Astrocyte (in vitro differentiated cells and primary cell): Measurements from ENCODE around the gene TFEB. TPM values are rescaled to one million over a fixed set of nuclear protein-coding genes. Genes with fewer than 3 reads are reported as not detected.

Experiments
- DNase-seq: peaks from one replicate; pipeline ENCODE4 v3.0.0-alpha.2; 2010; ENCODE audit warnings: low read depth
- FAIRE-seq: peaks from 2 replicates; lab custom pipeline; 2011; peaks lifted over from hg19 to GRCh38; lab: Jason Lieb, UNC
- H2AFZ ChIP-seq: 2 replicates; pipeline ENCODE4 v1.6.0; 2012; ENCODE audit warnings: low read depth, low read length, inconsistent platforms
- H3K27ac ChIP-seq: 2 replicates; pipeline ENCODE4 v1.5.1; 2011; ENCODE audit warnings: low read depth, low read length, inconsistent platforms
- H3K27me3 ChIP-seq: 2 replicates; pipeline ENCODE4 v1.6.0; 2011; ENCODE audit warnings: low read length, inconsistent platforms; ENCODE audit not compliant: insufficient read depth
- H3K36me3 ChIP-seq: 2 replicates; pipeline ENCODE4 v1.5.1; 2011; ENCODE audit warnings: low read length, inconsistent platforms; ENCODE audit not compliant: insufficient read depth
- H3K4me1 ChIP-seq: 2 replicates; pipeline ENCODE4 v1.5.1; 2011; ENCODE audit warnings: low read length, inconsistent platforms; ENCODE audit not compliant: insufficient read depth
- H3K4me2 ChIP-seq: 2 replicates; pipeline ENCODE4 v1.6.0; 2012; ENCODE audit warnings: low read length, inconsistent platforms
- H3K4me3 ChIP-seq: 2 replicates; pipeline ENCODE4 v1.5.1; 2011; ENCODE audit warnings: low read depth, mild to moderate bottlenecking, low read length, inconsistent platforms; ENCODE audit not compliant: insufficient read depth
- H3K79me2 ChIP-seq: 2 replicates; pipeline ENCODE4 v1.6.0; 2012; ENCODE audit warnings: mild to moderate bottlenecking, low read length, inconsistent platforms; ENCODE audit not compliant: insufficient read depth
- H3K9ac ChIP-seq: 2 replicates; pipeline ENCODE4 v1.6.0; 2012; ENCODE audit warnings: mild to moderate bottlenecking, low read length, inconsistent platforms
- H3K9me3 ChIP-seq: 2 replicates; pipeline ENCODE4 v1.5.1; 2012; ENCODE audit warnings: low read depth, mild to moderate bottlenecking, low read length, inconsistent platforms; ENCODE audit not compliant: insufficient read depth
- H4K20me1 ChIP-seq: 2 replicates; pipeline ENCODE4 v1.6.0; 2012; ENCODE audit warnings: low read length, inconsistent platforms; ENCODE audit not compliant: insufficient read depth
- H3K27ac Mint-ChIP-seq: one replicate; pipeline ENCODE4 v1.8.0; 2021; ENCODE audit warnings: mild to moderate bottlenecking, mixed read lengths; ENCODE audit not compliant: unreplicated experiment
- H3K27me3 Mint-ChIP-seq: one replicate; pipeline ENCODE4 v1.8.0; 2021; ENCODE audit warnings: low read depth, mixed read lengths; ENCODE audit not compliant: unreplicated experiment
- H3K36me3 Mint-ChIP-seq: one replicate; pipeline ENCODE4 v1.8.0; 2021; ENCODE audit warnings: low read depth, mixed read lengths; ENCODE audit not compliant: unreplicated experiment
- H3K4me1 Mint-ChIP-seq: one replicate; pipeline ENCODE4 v1.8.0; 2021; ENCODE audit warnings: low read depth, mixed read lengths; ENCODE audit not compliant: unreplicated experiment
- H3K4me3 Mint-ChIP-seq: one replicate; pipeline ENCODE4 v1.8.0; 2021; ENCODE audit warnings: mild to moderate bottlenecking, moderate library complexity, mixed read lengths; ENCODE audit not compliant: unreplicated experiment
- H3K9me3 Mint-ChIP-seq: one replicate; pipeline ENCODE4 v1.8.0; 2021; ENCODE audit warnings: mild to moderate bottlenecking, mixed read lengths; ENCODE audit not compliant: unreplicated experiment
- CTCF ChIP-seq: IDR thresholded peaks from 2 replicates; pipeline ENCODE4 v1.5.1; 2011; ENCODE audit warnings: low read depth, mild to moderate bottlenecking, inconsistent platforms, low read length, moderate library complexity; ENCODE audit not compliant: insufficient read depth
- EZH2 ChIP-seq: IDR thresholded peaks from 2 replicates; pipeline ENCODE4 v1.6.1; 2012; ENCODE audit warnings: mild to moderate bottlenecking, low read length, inconsistent platforms; ENCODE audit not compliant: insufficient read depth
- total RNA-seq: library from RNA; stranded (reverse); gene quantifications from 2 replicates; pipeline ENCODE4 v1.2.1, GENCODE V29; 2021

TFEB gene
- total RNA-seq, 1 donor from 2014 or later = 4.7 TPM

DNA sequence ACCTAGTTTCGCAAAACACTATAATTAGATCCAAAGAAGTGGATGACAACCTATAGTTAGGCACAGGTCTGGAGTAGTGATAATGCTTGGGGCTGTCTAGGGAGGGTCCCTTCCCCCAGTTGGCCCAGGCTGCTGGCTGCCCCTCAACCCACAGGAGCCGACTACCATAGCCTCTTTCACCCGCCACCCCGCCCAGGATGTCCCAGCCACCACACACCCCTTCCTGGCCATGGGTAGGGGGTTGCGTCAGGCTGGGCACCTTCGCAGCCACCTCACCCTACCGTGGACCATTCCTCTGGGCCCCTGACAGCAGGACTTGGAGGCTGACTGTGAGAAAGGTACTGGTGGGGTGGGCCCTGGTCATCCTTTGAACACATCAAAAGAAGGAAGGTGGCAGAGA lies 8.5 kb downstream of the TFEB start:
- H3K4me3 Mint-ChIP-seq = no peak overlapping the region
- Histone ChIP-seq H3K9me3 (no peaks in the 10 kb centered on the region), H3K27ac (no peak overlapping the region), H3K36me3 (no peaks in the 10 kb centered on the region), H3K4me2 (no peak overlapping the region), H4K20me1 (peaks cover 10% of the 10 kb centered on the region), H3K27me3 (no peaks in the 10 kb centered on the region), H3K4me1 (peaks cover 19% of the 10 kb centered on the region), H3K4me3 (no peak overlapping the region), H3K79me2 (peaks cover 6% of the 10 kb centered on the region), H3K9ac (no peak overlapping the region), H2AFZ (no peak overlapping the region)
- DNase-seq (no peak), FAIRE-seq (no peak)
- H3K9me3 Mint-ChIP-seq = no peaks in the 10 kb centered on the region
- H3K27ac Mint-ChIP-seq = no peak overlapping the region
- no peak for TF ChIP-seq EZH2
- no peak for TF ChIP-seq CTCF
- H3K4me1 Mint-ChIP-seq = peaks cover 17% of the 10 kb centered on the region
- peaks cover 32% of the 10 kb centered on the region for H3K27me3 Mint-ChIP-seq
- no peaks in the 10 kb centered on the region for H3K36me3 Mint-ChIP-seq

DNA sequence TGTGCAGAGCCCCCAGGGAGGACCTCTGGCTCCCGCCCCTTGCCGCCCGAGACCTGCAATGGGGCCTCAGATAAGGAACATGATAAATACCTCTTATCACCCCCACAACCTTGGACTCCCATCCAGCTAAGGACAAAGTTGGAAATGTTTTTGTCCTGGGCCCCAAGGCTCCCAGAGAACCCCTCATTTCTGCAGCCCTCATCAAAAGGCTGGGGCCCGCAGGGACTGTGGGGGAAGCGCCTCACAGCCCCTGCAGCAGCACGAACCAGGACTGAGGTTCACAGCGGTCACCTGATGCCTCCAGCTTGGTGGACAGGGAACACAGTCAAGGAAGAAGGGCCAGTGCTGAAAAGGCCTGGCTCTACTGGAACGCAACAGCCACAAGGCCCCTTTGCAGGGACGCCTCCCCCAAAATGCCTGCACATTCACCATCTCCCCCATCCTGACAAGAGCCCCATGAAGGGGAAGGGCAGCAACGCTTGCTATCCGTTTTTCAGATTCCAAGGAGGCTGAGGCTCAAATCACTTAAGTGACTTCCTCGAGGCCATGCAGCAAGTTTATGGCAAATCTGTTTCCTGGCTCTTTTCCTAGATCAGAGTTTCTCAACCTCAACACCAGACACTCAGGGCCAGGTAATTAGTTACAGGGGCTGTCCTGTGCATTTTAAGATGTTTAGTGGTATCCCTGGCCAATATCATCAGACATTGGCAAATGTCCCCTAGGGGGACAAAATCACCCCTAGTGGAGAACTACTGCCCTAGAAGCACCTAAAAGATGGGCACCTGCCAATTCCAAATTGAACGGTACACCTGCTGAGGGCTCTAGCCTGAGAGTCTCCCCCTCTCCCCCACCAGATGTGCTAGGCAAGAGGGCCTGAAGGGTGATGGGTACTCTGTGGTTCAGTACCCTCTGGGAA lies 10.6 kb downstream of the TFEB start:
- H3K4me2 ChIP-seq = no peak overlapping the region
- H2AFZ ChIP-seq = no peak overlapping the region
- H3K4me1 ChIP-seq = peaks cover 14% of the 10 kb centered on the region
- no peak overlapping the region for H3K27ac ChIP-seq
- DNase-seq = no peak
- H3K27ac Mint-ChIP-seq = no peak overlapping the region
- peaks cover 22% of the 10 kb centered on the region for H3K27me3 Mint-ChIP-seq
- no peaks in the 10 kb centered on the region for H3K9me3 Mint-ChIP-seq
- TF ChIP-seq EZH2 (no peak), CTCF (no peak)
- no peaks in the 10 kb centered on the region for H3K79me2 ChIP-seq
- no peak overlapping the region for H3K9ac ChIP-seq
- no peak overlapping the region for H3K4me3 Mint-ChIP-seq
- H3K27me3 ChIP-seq = no peaks in the 10 kb centered on the region
- FAIRE-seq = no peak
- H3K4me1 Mint-ChIP-seq = peaks cover 15% of the 10 kb centered on the region
- H3K9me3 ChIP-seq = no peaks in the 10 kb centered on the region
- no peaks in the 10 kb centered on the region for H3K36me3 Mint-ChIP-seq
- H3K4me3 ChIP-seq = no peak overlapping the region
- H4K20me1 ChIP-seq = peaks cover under 1% of the 10 kb centered on the region
- no peaks in the 10 kb centered on the region for H3K36me3 ChIP-seq

GRCh38 chr6:41724228-41724580 lies 11.2 kb downstream of the TFEB start:
- TF ChIP-seq CTCF (no peak), EZH2 (no peak)
- Histone ChIP-seq H3K9me3 (no peaks in the 10 kb centered on the region), H3K79me2 (no peaks in the 10 kb centered on the region), H3K27me3 (no peaks in the 10 kb centered on the region), H3K4me3 (no peak overlapping the region), H3K9ac (no peak overlapping the region), H3K27ac (no peak overlapping the region), H3K36me3 (no peaks in the 10 kb centered on the region), H2AFZ (no peak overlapping the region), H4K20me1 (no peaks in the 10 kb centered on the region), H3K4me1 (peaks cover 14% of the 10 kb centered on the region), H3K4me2 (no peak overlapping the region)
- Mint-ChIP-seq H3K9me3 (no peaks in the 10 kb centered on the region), H3K36me3 (no peaks in the 10 kb centered on the region), H3K4me1 (peaks cover 15% of the 10 kb centered on the region), H3K27ac (no peak overlapping the region), H3K4me3 (no peak overlapping the region), H3K27me3 (peaks cover 17% of the 10 kb centered on the region)
- DNase-seq (no peak), FAIRE-seq (no peak)
